Measurements from ENCODE around the gene MCM3AP.

DNA sequence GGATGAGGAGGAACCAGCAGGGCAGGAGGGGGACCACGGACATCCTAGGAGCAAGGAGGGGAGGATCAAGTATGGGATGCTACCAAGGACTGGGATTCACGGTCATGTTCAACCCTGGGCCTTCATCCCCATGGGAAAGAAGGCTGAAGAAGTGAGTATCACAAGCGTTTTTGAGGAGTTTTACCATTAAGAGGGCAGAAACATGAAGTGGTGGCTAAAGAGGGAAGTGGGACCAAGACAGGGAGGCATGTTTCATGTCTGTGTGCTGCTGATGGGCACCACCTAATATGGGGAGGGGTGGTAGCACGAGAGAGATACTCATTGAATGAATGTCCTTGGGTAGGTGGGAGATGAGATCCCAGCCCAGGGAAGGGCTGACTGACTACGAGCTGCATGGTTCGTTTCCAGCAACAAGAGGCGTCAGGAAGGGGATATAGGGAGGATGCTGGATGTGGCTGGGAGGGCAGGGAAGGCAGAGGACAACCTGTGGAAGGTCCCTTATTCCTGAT lies 45.5 kb downstream of the MCM3AP start:
- TF ChIP-seq, protein P1, sequence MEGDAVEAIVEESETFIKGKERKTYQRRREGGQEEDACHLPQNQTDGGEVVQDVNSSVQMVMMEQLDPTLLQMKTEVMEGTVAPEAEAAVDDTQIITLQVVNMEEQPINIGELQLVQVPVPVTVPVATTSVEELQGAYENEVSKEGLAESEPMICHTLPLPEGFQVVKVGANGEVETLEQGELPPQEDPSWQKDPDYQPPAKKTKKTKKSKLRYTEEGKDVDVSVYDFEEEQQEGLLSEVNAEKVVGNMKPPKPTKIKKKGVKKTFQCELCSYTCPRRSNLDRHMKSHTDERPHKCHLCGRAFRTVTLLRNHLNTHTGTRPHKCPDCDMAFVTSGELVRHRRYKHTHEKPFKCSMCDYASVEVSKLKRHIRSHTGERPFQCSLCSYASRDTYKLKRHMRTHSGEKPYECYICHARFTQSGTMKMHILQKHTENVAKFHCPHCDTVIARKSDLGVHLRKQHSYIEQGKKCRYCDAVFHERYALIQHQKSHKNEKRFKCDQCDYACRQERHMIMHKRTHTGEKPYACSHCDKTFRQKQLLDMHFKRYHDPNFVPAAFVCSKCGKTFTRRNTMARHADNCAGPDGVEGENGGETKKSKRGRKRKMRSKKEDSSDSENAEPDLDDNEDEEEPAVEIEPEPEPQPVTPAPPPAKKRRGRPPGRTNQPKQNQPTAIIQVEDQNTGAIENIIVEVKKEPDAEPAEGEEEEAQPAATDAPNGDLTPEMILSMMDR (IDR thresholded peaks at IDR 0.05; ENCODE audit: low read depth, low read length, poor library complexity, severe bottlenecking): no peak
- TF ChIP-seq EZH2phosphoT487 (IDR thresholded peaks at IDR 0.05; ENCODE audit: borderline replicate concordance, low read length): no peak

Data from DOHH2 (cell line).